Fibroblast of peridontal ligament (primary cell): ENCODE data around the gene WDR45B.
A peak's percentile ranks its signal among the peaks of the same experiment; 100 is the strongest.

Experiments
- DNase-seq: peaks from one replicate; pipeline ENCODE4 v3.0.0-alpha.2; 2010; ENCODE audit errors: extremely low read depth

Gene WDR45B

GRCh38 chr17:82677353-82677925, 29.2 kb upstream of the WDR45B start:
- no peak for DNase-seq

GRCh38 chr17:82675476-82676245, 27.4 kb upstream of the WDR45B start:
- DNase-seq = no peak

- DNase-seq = no peak
Observed at GRCh38 chr17:82674656-82675475, 26.6 kb upstream of the WDR45B start.

GRCh38 chr17:82670661-82671450, 22.6 kb upstream of the WDR45B start:
- DNase-seq = no peak

- peak; percentile 18 for DNase-seq
Observed at GRCh38 chr17:82668631-82669099, 20.4 kb upstream of the WDR45B start.

GRCh38 chr17:82668024-82668630, 19.9 kb upstream of the WDR45B start:
- no peak for DNase-seq

GRCh38 chr17:82667668-82668000, 19.4 kb upstream of the WDR45B start:
- DNase-seq = no peak

GRCh38 chr17:82666931-82667667, 18.9 kb upstream of the WDR45B start:
- no peak for DNase-seq

- no peak for DNase-seq
Observed at GRCh38 chr17:82665891-82666290, 17.6 kb upstream of the WDR45B start.

- no peak for DNase-seq
Observed at GRCh38 chr17:82665217-82665616, 17.0 kb upstream of the WDR45B start.

- DNase-seq = no peak
Observed at GRCh38 chr17:82664701-82665182, 16.5 kb upstream of the WDR45B start.

- DNase-seq = no peak
Observed at GRCh38 chr17:82664276-82664575, 16.0 kb upstream of the WDR45B start.

- no peak for DNase-seq
Observed at GRCh38 chr17:82663381-82664275, 15.4 kb upstream of the WDR45B start.

GRCh38 chr17:82662711-82663261, 14.5 kb upstream of the WDR45B start:
- no peak for DNase-seq

GRCh38 chr17:82661717-82662683, 13.8 kb upstream of the WDR45B start:
- no peak for DNase-seq

GRCh38 chr17:82659886-82660285, 11.6 kb upstream of the WDR45B start:
- no peak for DNase-seq

GRCh38 chr17:82658796-82659452, 10.7 kb upstream of the WDR45B start:
- no peak for DNase-seq

- DNase-seq = no peak
Observed at GRCh38 chr17:82658331-82658730, 10.1 kb upstream of the WDR45B start.
